Caco-2 (cell line): ENCODE measurements around the gene TBX15. TPM values are rescaled to one million over a fixed set of nuclear protein-coding genes. Genes with fewer than 3 reads are reported as not detected.

Experiments
- BruUV-seq: library from RNA; stranded (reverse); fragments of 400-500 nt; replicated peaks from 2 replicates; lab custom pipeline; 2021; lab: Mats Ljungman, UMichigan
- CTCF ChIA-PET: fragments of 300-600 bp; sonication (Branson Sonifier 250); formaldehyde crosslinking; loops from one replicate; lab custom pipeline; 2022; ENCODE audit warnings: antibody characterized with exemption; lab: Charles Lee
- POLR2A ChIA-PET: fragments of 300-600 bp; sonication (Branson Sonifier 250); formaldehyde crosslinking; loops from one replicate; lab custom pipeline; 2022; ENCODE audit warnings: antibody characterized with exemption; lab: Charles Lee
- DNase-seq, 2 experiments: peaks; one replicate each; pipeline versions ENCODE4 v3.0.0 to v3.0.0-alpha.2; 2020 to 2022
- H3K27me3 ChIP-seq: replicated peaks from 2 replicates; pipeline ENCODE4 v1.6.0; 2011; ENCODE audit warnings: low read length; ENCODE audit not compliant: control insufficient read depth, insufficient read depth
- H3K36me3 ChIP-seq: 2 replicates; pipeline ENCODE4 v1.5.1; 2011; ENCODE audit warnings: low read length; ENCODE audit not compliant: control insufficient read depth, insufficient read depth
- H3K4me1 ChIP-seq: fragments of 250-450 bp; sonication (Bioruptor Pico); 2 replicates; pipeline ENCODE4 v1.5.1; 2020; ENCODE audit warnings: mild to moderate bottlenecking
- H3K4me3 ChIP-seq: 2 replicates; pipeline ENCODE4 v1.5.1; 2011; ENCODE audit warnings: low read depth, mild to moderate bottlenecking, control low read depth, low read length
- H3K9me3 ChIP-seq: fragments of 250-450 bp; sonication (Bioruptor Pico); 2 replicates; pipeline ENCODE4 v1.5.1; 2020; ENCODE audit warnings: mild to moderate bottlenecking, moderate library complexity
- H3K27ac Mint-ChIP-seq: one replicate; pipeline ENCODE4 v1.8.0; 2022; ENCODE audit warnings: mixed read lengths; ENCODE audit not compliant: unreplicated experiment
- H3K27me3 Mint-ChIP-seq: one replicate; pipeline ENCODE4 v1.8.0; 2022; ENCODE audit warnings: mixed read lengths; ENCODE audit not compliant: insufficient read depth, unreplicated experiment
- H3K36me3 Mint-ChIP-seq: one replicate; pipeline ENCODE4 v1.8.0; 2022; ENCODE audit warnings: mild to moderate bottlenecking, mixed read lengths; ENCODE audit not compliant: insufficient read depth, unreplicated experiment
- H3K4me1 Mint-ChIP-seq: one replicate; pipeline ENCODE4 v1.8.0; 2022; ENCODE audit warnings: low read depth, mixed read lengths; ENCODE audit not compliant: unreplicated experiment
- H3K4me3 Mint-ChIP-seq: one replicate; pipeline ENCODE4 v1.8.0; 2022; ENCODE audit warnings: mild to moderate bottlenecking, moderate library complexity, mixed read lengths; ENCODE audit not compliant: unreplicated experiment
- H3K9me3 Mint-ChIP-seq: one replicate; pipeline ENCODE4 v1.8.0; 2022; ENCODE audit warnings: mixed read lengths; ENCODE audit not compliant: unreplicated experiment
- CTCF ChIP-seq, 2 experiments: fragments of 200-600 bp in 1 of 2; IDR thresholded peaks; 1 replicate in 1 of 2; 2 replicates in 1 of 2; pipeline versions ENCODE4 v1.5.1 to v1.8.0; 2011 to 2022; ENCODE audit warnings: antibody characterized with exemption in 1 of 2, control low read depth in 1 of 2, inconsistent platforms in 1 of 2, low read depth in 1 of 2, low read length in 1 of 2, mild to moderate bottlenecking in 1 of 2, moderate library complexity in 1 of 2; ENCODE audit not compliant: insufficient read depth in 1 of 2, severe bottlenecking in 1 of 2, unreplicated experiment in 1 of 2
- intact Hi-C: fragments of 100-400 bp; cut with micrococcal nuclease; formaldehyde crosslinking; loops from one replicate; pipeline ENCODE4 v1.10.0; 2022; ENCODE audit not compliant: unreplicated experiment
- total RNA-seq: library from RNA; stranded (reverse); gene quantifications from 2 replicates; pipeline ENCODE4 v1.2.3, GENCODE V29; 2022

The TBX15 gene
- total RNA-seq, 1 experiment from 2014 or later = 0.11 TPM

- BruUV-seq = no TSS peak
- POLR2A ChIA-PET = no interaction called here
- DNase-seq = no peak
- Histone ChIP-seq H3K36me3 (no peaks in the 10 kb centered on the region), H3K4me1 (no peaks in the 10 kb centered on the region), H3K4me3 (no peak overlapping the region), H3K9me3 (no peaks in the 10 kb centered on the region), H3K27me3 (no peaks in the 10 kb centered on the region)
- CTCF ChIA-PET = no interaction called here
- Mint-ChIP-seq H3K4me3 (no peak overlapping the region), H3K27ac (no peak overlapping the region), H3K9me3 (no peaks in the 10 kb centered on the region), H3K27me3 (peaks cover 6% of the 10 kb centered on the region), H3K4me1 (no peaks in the 10 kb centered on the region), H3K36me3 (no peaks in the 10 kb centered on the region)
- TF ChIP-seq CTCF (IDR thresholded peaks at IDR 0.05; ENCODE audit: insufficient read depth in 1 of 2, low read depth in 1 of 2, low read length in 1 of 2, severe bottlenecking in 1 of 2, unreplicated experiment in 1 of 2) = no peak
- intact Hi-C loops = no loop called here
These were observed 53.4 kb downstream of the TBX15 start for GRCh38 chr1:118934706-118935105.

DNA sequence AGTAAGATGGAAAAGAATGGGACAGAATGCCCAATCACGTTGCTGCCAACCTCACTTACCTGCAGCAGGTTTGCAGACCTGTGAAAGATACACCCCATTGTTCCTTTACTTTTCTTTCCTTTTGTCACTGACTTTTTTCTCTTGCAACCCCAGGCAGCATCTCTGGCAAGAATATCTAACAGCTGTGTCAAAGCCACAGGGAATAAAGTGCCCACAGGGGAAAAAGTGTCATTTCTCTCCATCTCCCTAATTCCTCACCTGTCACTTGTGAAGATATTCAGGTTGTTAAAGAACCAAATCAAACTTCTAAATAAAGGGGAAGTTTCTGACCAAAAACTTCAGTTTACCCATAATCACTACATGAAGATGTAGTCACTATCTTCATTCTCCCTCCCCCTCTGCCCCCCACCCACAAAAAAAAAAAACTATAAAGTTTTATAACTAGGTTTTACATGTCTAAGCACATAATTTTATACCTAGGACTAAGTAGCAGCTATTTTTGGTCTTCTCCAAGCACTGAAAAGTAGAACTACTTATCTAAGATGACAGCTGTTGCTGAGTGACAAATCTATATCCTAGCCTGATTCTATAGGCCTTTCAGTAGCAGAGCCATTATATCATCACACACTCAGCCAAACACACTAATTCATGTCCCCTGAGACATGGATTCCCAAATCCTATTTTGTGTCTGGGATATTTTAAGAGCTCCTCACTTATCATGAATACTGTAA, 54.9 kb downstream of the TBX15 start:
- H3K4me3 Mint-ChIP-seq = no peak overlapping the region
- no peak for TF ChIP-seq CTCF (IDR thresholded peaks at IDR 0.05; ENCODE audit: insufficient read depth in 1 of 2, low read depth in 1 of 2, low read length in 1 of 2, severe bottlenecking in 1 of 2, unreplicated experiment in 1 of 2)
- Histone ChIP-seq H3K4me3 (no peak overlapping the region), H3K4me1 (no peaks in the 10 kb centered on the region), H3K9me3 (no peaks in the 10 kb centered on the region), H3K36me3 (no peaks in the 10 kb centered on the region), H3K27me3 (no peaks in the 10 kb centered on the region)
- ChIA-PET POLR2A (no interaction called here), CTCF (no interaction called here)
- peaks cover 6% of the 10 kb centered on the region for H3K27me3 Mint-ChIP-seq
- intact Hi-C loops = no loop called here
- no peaks in the 10 kb centered on the region for H3K4me1 Mint-ChIP-seq
- H3K36me3 Mint-ChIP-seq = no peaks in the 10 kb centered on the region
- no peaks in the 10 kb centered on the region for H3K9me3 Mint-ChIP-seq
- BruUV-seq = no TSS peak
- H3K27ac Mint-ChIP-seq = no peak overlapping the region
- DNase-seq = no peak

DNA sequence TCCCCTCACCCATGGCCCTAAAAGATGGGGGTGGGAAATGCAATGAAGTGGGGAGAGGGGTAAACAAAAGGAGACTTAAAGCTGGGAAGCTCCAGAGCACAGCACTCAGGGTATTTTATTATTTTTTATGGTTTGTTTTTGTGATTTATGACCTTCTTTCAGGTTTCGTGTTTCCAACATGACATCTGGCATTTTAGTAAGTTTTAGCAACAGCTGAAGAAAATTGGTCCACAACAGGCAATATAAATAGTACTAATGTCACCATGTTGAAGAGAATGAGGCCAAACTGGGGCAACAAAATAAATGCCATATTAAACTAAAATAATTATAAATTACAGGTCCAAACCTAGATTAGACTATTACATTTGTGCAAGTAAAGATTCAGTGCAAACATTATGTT, 56.3 kb downstream of the TBX15 start:
- Mint-ChIP-seq H3K4me3 (no peak overlapping the region), H3K9me3 (no peaks in the 10 kb centered on the region), H3K36me3 (no peaks in the 10 kb centered on the region), H3K27ac (no peak overlapping the region), H3K27me3 (peaks cover 3% of the 10 kb centered on the region), H3K4me1 (no peaks in the 10 kb centered on the region)
- ChIA-PET POLR2A (no interaction called here), CTCF (no interaction called here)
- H3K27me3 ChIP-seq = no peaks in the 10 kb centered on the region
- no peak for TF ChIP-seq CTCF (IDR thresholded peaks at IDR 0.05; ENCODE audit: insufficient read depth in 1 of 2, low read depth in 1 of 2, low read length in 1 of 2, severe bottlenecking in 1 of 2, unreplicated experiment in 1 of 2)
- no peaks in the 10 kb centered on the region for H3K36me3 ChIP-seq
- BruUV-seq = no TSS peak
- H3K4me3 ChIP-seq = no peak overlapping the region
- DNase-seq = no peak
- H3K4me1 ChIP-seq = no peaks in the 10 kb centered on the region
- no peaks in the 10 kb centered on the region for H3K9me3 ChIP-seq
- intact Hi-C loops = no loop called here
